Activated CD4-positive, alpha-beta T cell treated with anti-CD3 and anti-CD28 coated beads, Interleukin-2, amount 50 U/mL, for 4 hours (primary cell): ENCODE data around the gene PDXK.

Experiments used
- DNase-seq, 2 experiments: peaks; one replicate each; pipeline ENCODE4 v3.0.0-alpha.2; 2020

The PDXK gene

DNA sequence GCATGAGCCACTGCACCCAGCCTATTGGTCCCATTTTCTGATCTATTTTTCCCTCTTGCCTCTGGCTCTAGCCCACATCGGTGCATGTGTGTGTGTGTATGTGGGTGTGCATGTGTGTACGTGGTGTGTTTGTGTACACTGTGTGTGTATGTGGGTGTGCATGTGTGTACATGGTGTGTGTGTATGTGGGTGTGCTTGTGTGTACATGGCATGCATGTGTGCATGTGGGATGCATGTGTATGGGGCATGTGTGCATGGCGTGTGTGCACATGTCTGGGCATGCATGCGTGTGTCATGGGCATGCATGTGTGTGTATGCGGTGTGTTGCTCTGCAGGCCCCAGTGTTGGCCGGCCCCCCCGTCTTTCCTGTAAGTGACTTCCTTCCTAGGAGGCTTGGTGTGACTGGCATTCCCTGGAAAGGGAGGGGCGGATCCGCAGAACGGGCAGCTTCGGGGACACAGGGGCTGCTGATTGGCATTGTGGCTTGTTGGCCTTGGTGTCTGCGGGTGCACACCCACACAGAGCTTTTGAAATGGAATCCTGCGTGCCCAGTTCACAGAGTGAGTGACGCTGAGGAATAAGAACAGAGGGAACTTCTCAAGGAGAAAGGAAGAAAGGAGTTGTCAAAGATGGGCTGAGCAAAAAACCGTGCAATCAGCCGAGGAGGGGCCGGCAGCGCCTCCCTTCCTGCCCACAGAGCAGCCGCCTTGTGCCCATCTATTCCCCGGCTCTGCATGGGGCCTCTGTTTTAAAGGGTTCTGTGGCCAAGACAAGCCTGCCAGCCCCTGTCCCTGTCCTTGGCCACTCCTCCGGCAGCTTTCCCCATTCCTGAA, 8.0 kb downstream of the PDXK start:
- DNase-seq, result no peak

- no peak for DNase-seq
Measured at GRCh38 chr21:43727519-43728153, 8.7 kb downstream of the PDXK start.

- DNase-seq, result no peak
Measured at GRCh38 chr21:43728154-43728466, 9.2 kb downstream of the PDXK start.

- peak; percentile 71 to 77 for DNase-seq
Measured at GRCh38 chr21:43728467-43729390, 9.8 kb downstream of the PDXK start.

GRCh38 chr21:43731476-43731875, 12.5 kb downstream of the PDXK start:
- DNase-seq, result no peak

DNA sequence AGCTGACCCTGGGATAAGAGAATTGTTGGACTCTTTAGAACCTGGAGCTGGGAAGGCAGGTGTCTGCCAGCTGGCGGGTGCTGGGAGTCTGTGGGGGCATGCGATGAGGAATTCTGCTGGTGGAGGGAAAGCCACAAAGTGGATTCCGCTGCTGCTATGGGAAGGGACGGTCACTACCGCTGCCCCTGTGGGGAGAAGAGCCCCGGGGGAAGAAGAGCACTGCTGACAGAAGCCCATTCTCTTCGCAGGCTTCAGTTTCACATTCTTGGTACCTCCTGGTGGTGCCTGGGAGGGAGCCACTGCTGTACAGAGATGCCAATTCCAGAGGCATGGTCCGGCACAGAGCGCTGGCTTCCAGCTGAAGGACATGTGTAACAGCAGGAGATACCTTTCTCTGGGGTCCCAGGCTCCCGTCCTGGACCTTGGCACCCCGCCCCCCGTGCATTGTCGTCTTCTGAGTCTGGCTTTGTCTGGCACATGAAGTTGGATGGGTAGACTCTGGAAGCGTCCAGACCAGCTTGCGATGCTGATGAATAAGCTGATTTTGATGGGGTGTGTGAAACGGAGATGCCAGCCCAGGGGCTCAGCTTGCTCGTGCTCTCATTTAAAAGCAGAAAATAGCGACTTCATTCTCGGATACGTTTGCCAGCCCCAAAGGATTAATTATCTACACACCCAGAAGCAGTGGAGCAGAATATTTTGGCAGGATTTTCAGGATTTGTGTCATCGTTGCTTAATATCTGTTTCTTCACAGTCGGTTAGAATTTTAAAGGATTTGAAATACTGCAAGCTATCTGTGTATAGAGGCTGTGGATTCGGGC, 13.2 kb downstream of the PDXK start:
- DNase-seq, result no peak

GRCh38 chr21:43733060-43733459, 14.1 kb downstream of the PDXK start:
- no peak for DNase-seq

DNA sequence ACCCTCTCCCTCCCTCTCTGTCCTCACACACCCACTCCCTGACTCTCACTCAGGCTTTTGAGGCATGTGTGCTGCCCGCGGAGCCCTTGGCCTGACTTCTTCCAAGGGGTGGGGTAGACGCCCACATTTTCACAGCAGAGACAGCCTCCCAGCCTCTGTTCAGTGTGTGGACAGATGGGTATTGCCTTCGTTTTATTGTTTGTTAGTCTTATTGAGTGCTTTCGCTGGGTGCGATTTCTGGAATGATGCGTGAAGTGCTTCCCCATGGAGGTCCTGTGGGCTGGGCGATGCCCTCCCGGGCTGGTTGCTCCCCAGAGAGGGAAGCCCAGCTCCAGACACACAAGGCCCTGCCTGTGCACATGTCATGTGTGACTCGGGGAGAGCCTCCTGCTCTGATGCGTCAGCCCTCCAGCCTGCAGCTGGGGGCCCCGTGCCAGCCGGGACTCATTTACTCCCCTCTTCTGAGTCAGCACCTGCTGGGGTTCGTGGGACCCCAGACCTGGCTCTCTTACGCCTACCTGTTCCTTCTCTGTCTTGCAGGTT, 14.7 kb downstream of the PDXK start:
- no peak for DNase-seq

DNA sequence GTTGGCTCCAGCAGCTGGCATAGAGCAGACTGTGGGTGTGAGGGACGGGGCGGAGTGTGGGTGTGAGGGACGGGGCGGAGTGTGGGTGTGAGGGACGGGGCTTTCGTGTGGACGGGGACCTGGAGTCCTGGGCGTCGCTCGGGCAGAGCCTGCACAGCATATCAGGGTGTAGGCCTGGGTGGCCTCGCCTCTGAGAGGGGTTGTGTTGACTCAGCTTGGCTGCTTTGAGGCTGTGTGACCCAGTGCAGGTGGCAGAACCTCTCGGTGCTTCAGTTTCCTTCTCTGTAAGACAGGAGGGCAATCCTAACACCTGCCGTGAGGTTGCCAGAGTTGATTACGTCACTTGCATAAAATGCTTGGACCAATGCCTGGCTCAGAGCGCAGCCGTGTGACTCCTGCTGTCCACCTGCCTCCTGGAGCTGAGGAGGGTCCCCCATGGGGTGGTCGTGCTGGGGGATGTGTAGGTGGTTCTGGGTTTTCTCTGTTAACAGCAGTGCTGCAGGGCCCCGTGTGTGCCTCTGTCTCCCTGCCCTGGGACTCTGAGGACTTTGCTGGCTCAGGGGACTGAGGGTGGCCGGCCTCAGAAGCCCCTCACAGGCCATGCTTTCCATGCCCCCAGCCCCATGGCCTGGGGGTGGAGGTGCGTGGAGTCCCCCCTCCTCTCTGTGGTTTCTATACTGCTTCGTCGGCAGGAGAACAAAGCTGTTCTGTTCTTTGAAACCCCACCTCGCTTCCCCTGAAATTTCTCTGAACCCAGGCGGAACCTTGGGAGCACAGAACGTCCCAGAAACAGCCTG, 15.4 kb downstream of the PDXK start:
- DNase-seq, result no peak

GRCh38 chr21:43734928-43735229, 15.9 kb downstream of the PDXK start:
- DNase-seq, result no peak

GRCh38 chr21:43735236-43736091, 16.5 kb downstream of the PDXK start:
- no peak for DNase-seq

DNA sequence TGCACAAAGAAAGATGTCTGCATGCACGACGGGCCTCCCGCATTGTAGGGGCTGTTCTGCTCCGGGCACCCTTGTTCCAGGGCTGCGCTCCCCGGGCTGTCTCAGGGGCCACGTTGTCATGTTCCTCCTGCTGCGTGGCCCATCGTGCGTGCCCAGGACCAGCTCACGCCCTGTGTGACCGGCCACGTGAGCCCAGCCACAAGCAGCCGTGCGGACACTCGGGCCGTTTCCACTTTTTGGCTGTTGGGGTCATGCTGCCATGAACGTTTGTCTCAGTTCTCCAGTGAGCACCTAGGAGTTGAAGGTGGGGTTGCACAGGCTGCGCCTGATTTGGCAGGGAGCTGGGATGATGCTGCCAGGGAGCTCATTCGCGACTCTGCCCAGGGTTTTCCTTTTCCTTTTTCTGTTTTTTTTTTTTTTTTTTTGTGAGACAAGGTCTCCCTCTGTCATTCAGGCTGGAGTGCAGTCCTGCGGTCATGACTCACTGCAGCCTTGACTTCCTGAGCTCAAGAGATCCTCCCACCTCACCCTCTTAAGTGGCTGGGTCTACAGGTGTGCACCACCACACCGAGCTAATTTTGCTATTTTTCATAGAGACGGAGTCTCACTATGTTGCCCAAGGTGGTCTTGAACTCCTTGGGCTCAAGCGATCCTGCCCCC, 17.4 kb downstream of the PDXK start:
- DNase-seq, result no peak

GRCh38 chr21:43737158-43737950, 18.4 kb downstream of the PDXK start:
- DNase-seq, result no peak

GRCh38 chr21:43739621-43740435, 20.9 kb downstream of the PDXK start:
- no peak for DNase-seq

GRCh38 chr21:43740497-43741156, 21.7 kb downstream of the PDXK start:
- DNase-seq, result no peak

- DNase-seq, result no peak
Measured at GRCh38 chr21:43741423-43742096, 22.6 kb downstream of the PDXK start.

- no peak for DNase-seq
Measured at GRCh38 chr21:43743947-43744346, 25.0 kb downstream of the PDXK start.
